CD4-positive, alpha-beta memory T cell (primary cell): ENCODE data around the gene HMCN2. TPM values are rescaled to one million over a fixed set of nuclear protein-coding genes. Genes with fewer than 3 reads are reported as not detected.
"Not testable (repeated sequence)": the region's sequence is repeated elsewhere in the genome, so short reads cannot be mapped to it uniquely, and the experiment has no call there.

Experiments used
- CTCF ChIA-PET: fragments of 350-600 bp; sonication (Branson Sonifier 250); formaldehyde crosslinking; loops from one replicate; lab custom pipeline; 2021; ENCODE audit warnings: inconsistent platforms; ENCODE audit not compliant: partially characterized antibody; lab: Charles Lee
- POLR2A ChIA-PET: fragments of 350-600 bp; sonication (Branson Sonifier 250); formaldehyde crosslinking; loops from one replicate; lab custom pipeline; 2021; ENCODE audit not compliant: partially characterized antibody; lab: Charles Lee
- DNase-seq, 5 donors: peaks; one replicate each; pipeline versions ENCODE4 v3.0.0 to v3.0.0-alpha.2; 2020 to 2022; ENCODE audit warnings: mixed read lengths in 1 of 5
- H3K27ac ChIP-seq: one replicate; pipeline ENCODE4 v1.7.0; 2013; ENCODE audit warnings: low read depth, low read length
- H3K27me3 ChIP-seq: 2 replicates; pipeline ENCODE4 v1.7.0; 2013; ENCODE audit warnings: mild to moderate bottlenecking, low read length, moderate library complexity; ENCODE audit not compliant: insufficient read depth
- H3K36me3 ChIP-seq: 2 replicates; pipeline ENCODE4 v1.7.0; 2013; ENCODE audit warnings: mild to moderate bottlenecking, low read length, moderate library complexity; ENCODE audit not compliant: insufficient read depth
- H3K4me1 ChIP-seq: 2 replicates; pipeline ENCODE4 v1.7.0; 2013; ENCODE audit warnings: mild to moderate bottlenecking, low read length, moderate library complexity; ENCODE audit not compliant: insufficient read depth
- H3K4me3 ChIP-seq, 2 donors: one replicate each; pipeline ENCODE4 v1.7.0; 2013; ENCODE audit warnings: low read length in 2 of 2, mild to moderate bottlenecking in 1 of 2
- H3K9me3 ChIP-seq, 2 donors: one replicate each; pipeline ENCODE4 v1.7.0; 2013; ENCODE audit warnings: low read length in 2 of 2, control low read depth in 1 of 2; ENCODE audit not compliant: control insufficient read depth in 1 of 2
- H3K27ac Mint-ChIP-seq, 7 donors: one replicate each; pipeline ENCODE4 v1.8.0; 2020 to 2021; ENCODE audit warnings: mixed read lengths in 7 of 7, mild to moderate bottlenecking in 6 of 7, inconsistent platforms in 3 of 7, moderate library complexity in 3 of 7
- H3K27me3 Mint-ChIP-seq, 2 donors: one replicate each; pipeline ENCODE4 v1.8.0; 2020 to 2021; ENCODE audit warnings: mixed read lengths in 2 of 2
- H3K36me3 Mint-ChIP-seq, 2 donors: one replicate each; pipeline ENCODE4 v1.8.0; 2020 to 2021; ENCODE audit warnings: mixed read lengths in 2 of 2, inconsistent platforms in 1 of 2, mild to moderate bottlenecking in 1 of 2
- H3K4me1 Mint-ChIP-seq, 4 donors: one replicate each; pipeline ENCODE4 v1.8.0; 2020 to 2021; ENCODE audit warnings: mixed read lengths in 4 of 4, mild to moderate bottlenecking in 1 of 4
- H3K4me3 Mint-ChIP-seq, 8 donors: one replicate each; pipeline ENCODE4 v1.8.0; 2020 to 2021; ENCODE audit warnings: mixed read lengths in 8 of 8, mild to moderate bottlenecking in 7 of 8, moderate library complexity in 6 of 8, inconsistent platforms in 3 of 8
- H3K9me3 Mint-ChIP-seq, 8 donors: one replicate each; pipeline ENCODE4 v1.8.0; 2020 to 2021; ENCODE audit warnings: mixed read lengths in 8 of 8, mild to moderate bottlenecking in 5 of 8, inconsistent platforms in 3 of 8, moderate library complexity in 1 of 8
- intact Hi-C: fragments of 100-400 bp; cut with micrococcal nuclease; formaldehyde crosslinking; loops from one replicate; pipeline ENCODE4 v1.15.1; 2023
- polyA plus RNA-seq, 2 donors: library from polyadenylated mRNA; unstranded; fragments of 300-500 nt; fragmentation: Illumina TruSeq; gene quantifications; one replicate each; pipeline ENCODE4 v1.2.3, GENCODE V29; 2021
- total RNA-seq, 2 experiments: library from RNA; stranded (reverse); gene quantifications; one replicate each; pipeline ENCODE4 v1.2.3, GENCODE V29; 2021

HMCN2 gene
- total and polyA plus RNA-seq, 4 experiments from 2014 or later, result not detected

GRCh38 chr9:130340557-130340956, 75.0 kb downstream of the HMCN2 start:
- H3K27me3 ChIP-seq, H3K36me3 Mint-ChIP-seq, H3K9me3 ChIP-seq, H3K36me3 ChIP-seq, DNase-seq, H3K27ac Mint-ChIP-seq, intact Hi-C loops, H3K9me3 Mint-ChIP-seq, POLR2A ChIA-PET, H3K4me1 Mint-ChIP-seq, H3K4me3 Mint-ChIP-seq, H3K27me3 Mint-ChIP-seq, H3K27ac ChIP-seq, H3K4me3 ChIP-seq, H3K4me1 ChIP-seq: not testable (repeated sequence)
- CTCF ChIA-PET, result interaction anchor here (2.0 kb wide), 1 partner anchor 13 kb away, joined by 4 read pairs; no protein-coding TSS in a partner anchor

- Mint-ChIP-seq H3K27ac (peak overlapping the region in 1 of 7 donors; percentile 31), H3K27me3 (peaks cover 0 to 3% of the 10 kb centered on the region in 2 donors), H3K4me3 (no peak overlapping the region), H3K9me3 (no peaks in the 10 kb centered on the region), H3K4me1 (peaks cover 0 to 1% (median 0%) of the 10 kb centered on the region in 4 donors), H3K36me3 (no peaks in the 10 kb centered on the region)
- intact Hi-C loops, result no loop called here
- no peaks in the 10 kb centered on the region for H3K27me3 ChIP-seq
- no peaks in the 10 kb centered on the region for H3K36me3 ChIP-seq
- no peak overlapping the region for H3K27ac ChIP-seq
- POLR2A ChIA-PET, result no interaction called here
- CTCF ChIA-PET, result interaction anchor here (2.0 kb wide), 1 partner anchor 13 kb away, joined by 4 read pairs; no protein-coding TSS in a partner anchor
- H3K9me3 ChIP-seq, result no peaks in the 10 kb centered on the region
- H3K4me1 ChIP-seq, result no peaks in the 10 kb centered on the region
- H3K4me3 ChIP-seq, result no peak overlapping the region
- no peak for DNase-seq
Measured at GRCh38 chr9:130341128-130341527, 75.6 kb downstream of the HMCN2 start.

GRCh38 chr9:130341839-130342713, 76.5 kb downstream of the HMCN2 start:
- no peak for DNase-seq
- Mint-ChIP-seq H3K36me3 (no peaks in the 10 kb centered on the region), H3K4me3 (no peak overlapping the region), H3K9me3 (no peaks in the 10 kb centered on the region), H3K4me1 (peaks cover 0 to 1% (median 0%) of the 10 kb centered on the region in 4 donors), H3K27me3 (no peaks in the 10 kb centered on the region), H3K27ac (no peak overlapping the region)
- intact Hi-C loops, result no loop called here
- Histone ChIP-seq H3K27ac (no peak overlapping the region), H3K9me3 (no peaks in the 10 kb centered on the region), H3K4me3 (no peak overlapping the region), H3K27me3 (no peaks in the 10 kb centered on the region), H3K4me1 (no peaks in the 10 kb centered on the region), H3K36me3 (no peaks in the 10 kb centered on the region)
- CTCF ChIA-PET, result interaction anchor here (0.6 kb wide), 1 partner anchor 24 kb away, joined by 3 read pairs; no protein-coding TSS in a partner anchor
- POLR2A ChIA-PET, result no interaction called here

- Mint-ChIP-seq H3K4me1 (peaks cover 0 to 1% (median 0%) of the 10 kb centered on the region in 4 donors), H3K36me3 (no peaks in the 10 kb centered on the region), H3K4me3 (no peak overlapping the region), H3K27ac (no peak overlapping the region), H3K9me3 (no peaks in the 10 kb centered on the region), H3K27me3 (no peaks in the 10 kb centered on the region)
- H3K36me3 ChIP-seq, result no peaks in the 10 kb centered on the region
- H3K27me3 ChIP-seq, result no peaks in the 10 kb centered on the region
- no peaks in the 10 kb centered on the region for H3K4me1 ChIP-seq
- POLR2A ChIA-PET, result no interaction called here
- H3K27ac ChIP-seq, result no peak overlapping the region
- CTCF ChIA-PET, result no interaction called here
- intact Hi-C loops, result no loop called here
- no peak for DNase-seq
- no peaks in the 10 kb centered on the region for H3K9me3 ChIP-seq
- H3K4me3 ChIP-seq, result no peak overlapping the region
Measured at GRCh38 chr9:130342714-130343085, 77.1 kb downstream of the HMCN2 start.

GRCh38 chr9:130343445-130343918, 77.9 kb downstream of the HMCN2 start:
- ChIA-PET CTCF (no interaction called here), POLR2A (no interaction called here)
- Mint-ChIP-seq H3K4me1 (peaks cover 0 to 1% (median 0%) of the 10 kb centered on the region in 4 donors), H3K9me3 (no peaks in the 10 kb centered on the region), H3K36me3 (no peaks in the 10 kb centered on the region), H3K4me3 (no peak overlapping the region), H3K27me3 (no peaks in the 10 kb centered on the region), H3K27ac (no peak overlapping the region)
- intact Hi-C loops, result no loop called here
- Histone ChIP-seq H3K27me3 (no peaks in the 10 kb centered on the region), H3K27ac (no peak overlapping the region), H3K36me3 (no peaks in the 10 kb centered on the region), H3K9me3 (no peaks in the 10 kb centered on the region), H3K4me3 (no peak overlapping the region), H3K4me1 (no peaks in the 10 kb centered on the region)
- no peak for DNase-seq

- Mint-ChIP-seq H3K4me1 (peaks cover 0 to 1% (median 0%) of the 10 kb centered on the region in 4 donors), H3K27ac (no peak overlapping the region), H3K4me3 (no peak overlapping the region), H3K27me3 (no peaks in the 10 kb centered on the region), H3K36me3 (no peaks in the 10 kb centered on the region), H3K9me3 (no peaks in the 10 kb centered on the region)
- H3K4me3 ChIP-seq, result no peak overlapping the region
- H3K9me3 ChIP-seq, result no peaks in the 10 kb centered on the region
- H3K36me3 ChIP-seq, result no peaks in the 10 kb centered on the region
- no peak for DNase-seq
- H3K27me3 ChIP-seq, result no peaks in the 10 kb centered on the region
- POLR2A ChIA-PET, result no interaction called here
- intact Hi-C loops, result no loop called here
- H3K4me1 ChIP-seq, result no peaks in the 10 kb centered on the region
- CTCF ChIA-PET, result no interaction called here
- no peak overlapping the region for H3K27ac ChIP-seq
Measured at GRCh38 chr9:130344366-130344765, 78.8 kb downstream of the HMCN2 start.

GRCh38 chr9:130345009-130345896, 79.7 kb downstream of the HMCN2 start:
- no peak overlapping the region for H3K4me3 Mint-ChIP-seq
- no peaks in the 10 kb centered on the region for H3K4me1 Mint-ChIP-seq
- Histone ChIP-seq H3K27ac (no peak overlapping the region), H3K4me1 (no peaks in the 10 kb centered on the region), H3K27me3 (no peaks in the 10 kb centered on the region), H3K9me3 (no peaks in the 10 kb centered on the region), H3K4me3 (no peak overlapping the region), H3K36me3 (no peaks in the 10 kb centered on the region)
- intact Hi-C loops, result no loop called here
- H3K36me3 Mint-ChIP-seq, result no peaks in the 10 kb centered on the region
- no peaks in the 10 kb centered on the region for H3K9me3 Mint-ChIP-seq
- CTCF ChIA-PET, result no interaction called here
- no peak overlapping the region for H3K27ac Mint-ChIP-seq
- POLR2A ChIA-PET, result no interaction called here
- DNase-seq, result no peak
- H3K27me3 Mint-ChIP-seq, result no peaks in the 10 kb centered on the region
